Measurements from ENCODE around the gene GMPPA. TPM values are rescaled to one million over a fixed set of nuclear protein-coding genes. Genes with fewer than 3 reads are reported as not detected.

The GMPPA gene
- total and polyA plus RNA-seq, 9 of the 15 experiments (the other 6 are each of a cell fraction or from before 2014, with no cell fraction given), result 7.0 to 101 (median 66.7) TPM

GRCh38 chr2:219520079-219520478 is 21.4 kb downstream of the GMPPA start (continued):
- TF ChIP-seq TRIM25 (IDR thresholded peaks at IDR 0.05; ENCODE audit: borderline replicate concordance) (no peak), MEIS2 (IDR thresholded peaks at IDR 0.05; ENCODE audit: partially characterized antibody) (peak; percentile 84), ZNF121 (CRISPR knock-in tag; conservative IDR thresholded peaks at IDR 0.05) (no peak), PBX2 (CRISPR knock-in tag; IDR thresholded peaks at IDR 0.05; ENCODE audit: low read depth) (no peak), PBX2 (tag; conservative IDR thresholded peaks at IDR 0.05; ENCODE audit: low read depth) (peak; percentile 79)

Measured in K562 (cell line).